ENCODE measurements around the gene TAP2.
"Not testable (repeated sequence)": the region's sequence is repeated elsewhere in the genome, so short reads cannot be mapped to it uniquely, and the experiment has no call there.

Gene TAP2

GRCh38 chr6:32807020-32807580, 31.4 kb downstream of the TAP2 start:
- DNase-seq (ENCODE audit: insufficient read length, low spot score) = no peak
- no peak for FAIRE-seq
- no peak for TF ChIP-seq POLR2A (IDR thresholded peaks at IDR 0.05; ENCODE audit: low read depth, low read length)

- FAIRE-seq; DNase-seq (ENCODE audit: insufficient read length, low spot score): not testable (repeated sequence)
Measured at GRCh38 chr6:32805404-32805803, 33.1 kb downstream of the TAP2 start.

- TF ChIP-seq POLR2A (IDR thresholded peaks at IDR 0.05; ENCODE audit: low read depth, low read length) = no peak
- FAIRE-seq (no peak), DNase-seq (ENCODE audit: insufficient read length, low spot score) (no peak)
Measured at GRCh38 chr6:32803416-32803815, 35.1 kb downstream of the TAP2 start.

- DNase-seq (ENCODE audit: insufficient read length, low spot score) (no peak), FAIRE-seq (no peak)
- no peak for TF ChIP-seq POLR2A (IDR thresholded peaks at IDR 0.05; ENCODE audit: low read depth, low read length)
Measured at GRCh38 chr6:32799740-32800139, 38.8 kb downstream of the TAP2 start.

DNA sequence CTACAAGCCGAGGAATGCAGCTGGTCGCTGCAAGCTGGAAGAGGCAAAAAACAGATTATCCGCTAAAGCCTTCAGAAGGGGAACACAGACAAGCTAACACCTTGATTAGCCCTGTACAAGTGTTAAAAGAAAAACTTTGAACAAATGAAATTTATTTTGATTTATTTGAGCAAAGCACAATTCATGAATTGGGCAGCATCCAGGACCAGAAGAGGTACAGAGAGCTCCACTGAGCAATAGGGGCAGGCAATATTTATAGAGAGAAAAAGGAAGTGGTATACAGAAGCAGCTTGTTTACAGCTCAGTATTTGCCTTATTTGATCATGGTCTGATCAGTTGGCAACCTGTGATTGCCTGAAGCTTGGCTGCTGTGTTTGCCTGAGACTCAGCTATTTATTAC, 39.4 kb downstream of the TAP2 start:
- no peak for TF ChIP-seq POLR2A (IDR thresholded peaks at IDR 0.05; ENCODE audit: low read depth, low read length)
- FAIRE-seq = no peak

GRCh38 chr6:32796848-32797776, 41.4 kb downstream of the TAP2 start:
- TF ChIP-seq POLR2A (IDR thresholded peaks at IDR 0.05; ENCODE audit: low read depth, low read length) = no peak
- FAIRE-seq (peak; percentile 83), DNase-seq (ENCODE audit: insufficient read length, low spot score) (no peak)

More for the DNA sequence above, 39.4 kb downstream of the TAP2 start:
- no peak for DNase-seq (ENCODE audit: insufficient read length, low spot score)

DNA sequence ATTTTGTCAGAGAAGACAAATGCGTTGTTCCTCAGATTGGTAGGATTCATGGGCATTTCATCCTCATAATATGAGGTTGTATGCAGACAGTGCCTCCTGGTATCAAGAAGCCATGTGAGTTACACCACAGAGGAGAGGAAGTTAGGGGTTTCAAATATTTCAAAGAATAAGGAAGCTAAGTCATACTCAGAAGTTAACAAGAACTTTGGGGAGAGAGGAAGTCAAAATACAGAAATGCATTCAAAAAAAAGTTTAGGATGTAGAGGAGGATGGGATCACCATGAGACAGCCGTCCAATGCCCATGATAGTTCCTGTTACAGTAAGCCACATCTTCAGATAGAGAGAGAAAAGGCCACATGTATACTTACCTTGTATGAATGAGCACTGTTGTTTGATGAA, 44.0 kb downstream of the TAP2 start:
- FAIRE-seq = no peak

DNA sequence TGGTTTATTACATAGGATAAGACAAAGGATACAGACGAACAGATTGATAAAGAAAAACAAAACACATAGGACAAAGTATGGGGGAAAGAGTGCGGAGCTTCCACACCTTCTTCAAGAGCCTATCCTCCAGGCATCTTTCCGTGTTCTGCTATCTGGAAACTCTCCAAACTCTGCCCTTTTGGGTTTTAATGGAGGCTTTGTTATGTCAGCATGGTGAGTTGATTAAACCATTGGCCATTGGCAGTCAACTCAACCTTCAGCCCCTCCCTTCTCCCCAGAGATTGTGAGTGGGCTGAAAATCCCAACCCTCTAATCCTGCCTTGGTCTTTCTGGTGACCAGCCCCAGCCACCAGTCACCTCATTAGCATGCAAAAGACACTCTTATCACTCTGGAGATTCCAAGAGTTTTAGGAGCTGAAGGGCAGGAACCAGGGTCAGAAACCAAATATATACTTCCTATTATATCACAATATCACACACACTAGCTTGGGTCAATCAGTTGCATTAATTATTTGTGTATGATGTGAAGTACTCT, 45.6 kb downstream of the TAP2 start:
- no peak for TF ChIP-seq POLR2A (IDR thresholded peaks at IDR 0.05; ENCODE audit: low read depth, low read length)

More for the DNA sequence above, 44.0 kb downstream of the TAP2 start:
- TF ChIP-seq POLR2A (IDR thresholded peaks at IDR 0.05; ENCODE audit: low read depth, low read length) = no peak
- DNase-seq (ENCODE audit: insufficient read length, low spot score) = no peak

GRCh38 chr6:32790306-32790705, 48.2 kb downstream of the TAP2 start:
- no peak for TF ChIP-seq POLR2A (IDR thresholded peaks at IDR 0.05; ENCODE audit: low read depth, low read length)
- peak; percentile 43 for FAIRE-seq
- no peak for DNase-seq (ENCODE audit: insufficient read length, low spot score)

More for the DNA sequence above, 45.6 kb downstream of the TAP2 start:
- FAIRE-seq = no peak
- no peak for DNase-seq (ENCODE audit: insufficient read length, low spot score)

Measured in H54 (cell line).